H1 (cell line): ENCODE measurements around the gene FAM83G. TPM values are rescaled to one million over a fixed set of nuclear protein-coding genes. Genes with fewer than 3 reads are reported as not detected.

Experiments
- CTCF ChIA-PET: fragments of 300-600 bp; sonication (Branson Sonifier 250); formaldehyde crosslinking; loops from one replicate; lab custom pipeline; 2021; ENCODE audit not compliant: partially characterized antibody; lab: Charles Lee
- POLR2A ChIA-PET: fragments of 300-600 bp; sonication (Branson Sonifier 250); formaldehyde crosslinking; loops from one replicate; lab custom pipeline; 2021; ENCODE audit warnings: inconsistent platforms; ENCODE audit not compliant: partially characterized antibody; lab: Charles Lee
- DNase-seq, 2 experiments: peaks; one replicate each; pipeline versions ENCODE4 v3.0.0 to v3.0.0-alpha.2; 2010 to 2022; ENCODE audit warnings: low spot score in 2 of 2, low read depth in 1 of 2, mixed read lengths in 1 of 2
- FAIRE-seq: peaks from 2 replicates; lab custom pipeline; 2011; peaks lifted over from hg19 to GRCh38; lab: Jason Lieb, UNC
- H2AFZ ChIP-seq: 2 replicates; pipeline ENCODE4 v1.8.1; 2012; ENCODE audit warnings: low read length, inconsistent platforms
- H2AK5ac ChIP-seq: 2 replicates; pipeline ENCODE4 v1.6.1; 2013; ENCODE audit warnings: low read depth, low read length
- H2BK120ac ChIP-seq: replicated peaks from 2 replicates; pipeline ENCODE3; 2013; ENCODE audit warnings: low read depth, low read length, inconsistent platforms
- H2BK12ac ChIP-seq: 2 replicates; pipeline ENCODE4 v1.6.1; 2013; ENCODE audit warnings: low read depth, low read length
- H2BK15ac ChIP-seq: 2 replicates; pipeline ENCODE4 v1.6.1; 2013; ENCODE audit warnings: low read length
- H2BK20ac ChIP-seq: 2 replicates; pipeline ENCODE4 v1.6.1; 2013; ENCODE audit warnings: low read length
- H2BK5ac ChIP-seq: 2 replicates; pipeline ENCODE4 v1.6.1; 2013; ENCODE audit warnings: low read depth, low read length
- H3K14ac ChIP-seq: 2 replicates; pipeline ENCODE4 v1.6.1; 2013; ENCODE audit warnings: inconsistent platforms; ENCODE audit not compliant: insufficient read length
- H3K18ac ChIP-seq: 2 replicates; pipeline ENCODE4 v1.6.1; 2013; ENCODE audit warnings: low read length; ENCODE audit errors: extremely low read depth
- H3K23ac ChIP-seq: 2 replicates; pipeline ENCODE4 v1.6.1; 2013; ENCODE audit warnings: inconsistent platforms; ENCODE audit not compliant: insufficient read length
- H3K23me2 ChIP-seq: 2 replicates; pipeline ENCODE4 v1.6.1; 2013; ENCODE audit warnings: low read depth, low read length
- H3K27ac ChIP-seq: 2 replicates; pipeline ENCODE4 v1.6.1; 2011; ENCODE audit warnings: low read depth, low read length, inconsistent platforms
- H3K27me3 ChIP-seq, 4 experiments: replicated peaks in 1 of 4; 1 replicate in 1 of 4; 2 replicates in 3 of 4; pipeline versions ENCODE4 v1.6.1 to v1.8.1; 2011 to 2013; ENCODE audit warnings: low read length in 3 of 4, mild to moderate bottlenecking in 3 of 4, inconsistent platforms in 2 of 4, mixed read lengths in 2 of 4, moderate library complexity in 1 of 4; ENCODE audit not compliant: control insufficient read depth in 3 of 4, insufficient read depth in 3 of 4; ENCODE audit errors: extremely low read depth in 1 of 4
- H3K36me3 ChIP-seq, 4 experiments: 2 replicates each; pipeline versions ENCODE4 v1.6.1 to v1.8.1; 2011 to 2013; ENCODE audit warnings: mild to moderate bottlenecking in 4 of 4, low read length in 3 of 4, moderate library complexity in 2 of 4, control low read depth in 1 of 4, inconsistent platforms in 1 of 4; ENCODE audit not compliant: insufficient read depth in 4 of 4, control insufficient read depth in 2 of 4
- H3K4ac ChIP-seq: replicated peaks from 2 replicates; pipeline ENCODE3; 2013; ENCODE audit warnings: low read length, low read depth, mixed read lengths, inconsistent platforms; ENCODE audit not compliant: insufficient read length
- H3K4me1 ChIP-seq, 4 experiments: replicated peaks in 1 of 4; 1 replicate in 1 of 4; 2 replicates in 3 of 4; pipeline versions ENCODE4 v1.6.1 to v1.8.1; 2011 to 2013; ENCODE audit warnings: low read length in 3 of 4, inconsistent platforms in 2 of 4, mixed read lengths in 1 of 4; ENCODE audit not compliant: insufficient read depth in 4 of 4, control insufficient read depth in 3 of 4
- H3K4me2 ChIP-seq, 2 experiments: 2 replicates each; pipeline versions ENCODE4 v1.6.1 to v1.8.1; 2011 to 2013; ENCODE audit warnings: low read depth in 2 of 2, low read length in 2 of 2, control low read depth in 1 of 2, inconsistent platforms in 1 of 2, mild to moderate bottlenecking in 1 of 2; ENCODE audit not compliant: insufficient read depth in 1 of 2
- H3K4me3 ChIP-seq, 4 experiments: fragments of 200-600, 300-600 bp in 1 of 4; sonication (generic), shearing (Covaris generic), sonication (Bioruptor Twin) in 1 of 4; 2 replicates each; pipeline versions ENCODE4 v1.5.1 to v1.8.1; 2011 to 2016; ENCODE audit warnings: low read length in 4 of 4, low read depth in 3 of 4, control low read depth in 2 of 4, inconsistent platforms in 2 of 4, mild to moderate bottlenecking in 2 of 4, mixed read lengths in 1 of 4, moderate library complexity in 1 of 4; ENCODE audit not compliant: insufficient read depth in 2 of 4; ENCODE audit errors: extremely low read depth in 1 of 4
- H3K56ac ChIP-seq: replicated peaks from 2 replicates; pipeline ENCODE3; 2013; ENCODE audit warnings: low read depth, mild to moderate bottlenecking, mixed read lengths, low read length, inconsistent platforms; ENCODE audit not compliant: insufficient read length
- H3K79me1 ChIP-seq: 2 replicates; pipeline ENCODE4 v1.6.1; 2013; ENCODE audit warnings: low read depth, low read length, control low read depth
- H3K79me2 ChIP-seq, 2 experiments: 2 replicates each; pipeline versions ENCODE4 v1.6.1 to v1.8.1; 2012 to 2013; ENCODE audit warnings: low read length in 2 of 2, mild to moderate bottlenecking in 2 of 2, inconsistent platforms in 1 of 2; ENCODE audit not compliant: insufficient read depth in 2 of 2, control insufficient read depth in 1 of 2
- H3K9ac ChIP-seq, 4 experiments: replicated peaks in 1 of 4; 1 replicate in 1 of 4; 2 replicates in 3 of 4; pipeline versions ENCODE4 v1.6.1 to v1.8.1; 2011 to 2013; ENCODE audit warnings: low read depth in 3 of 4, low read length in 3 of 4, control low read depth in 2 of 4, mild to moderate bottlenecking in 2 of 4, moderate library complexity in 2 of 4, inconsistent platforms in 1 of 4; ENCODE audit errors: extremely low read depth in 1 of 4
- H3K9me3 ChIP-seq, 2 experiments: 2 replicates each; pipeline versions ENCODE4 v1.6.1 to v1.8.1; 2012 to 2013; ENCODE audit warnings: mild to moderate bottlenecking in 2 of 2, moderate library complexity in 2 of 2, control low read depth in 1 of 2, inconsistent platforms in 1 of 2, low read depth in 1 of 2, low read length in 1 of 2, mixed read lengths in 1 of 2; ENCODE audit not compliant: insufficient read depth in 2 of 2
- H4K20me1 ChIP-seq, 2 experiments: replicated peaks in 1 of 2; 2 replicates each; pipeline versions ENCODE3 to v1.8.1; 2011 to 2013; ENCODE audit warnings: inconsistent platforms in 2 of 2, low read length in 2 of 2, mild to moderate bottlenecking in 1 of 2; ENCODE audit not compliant: insufficient read depth in 2 of 2, control insufficient read depth in 1 of 2
- H4K5ac ChIP-seq: 2 replicates; pipeline ENCODE4 v1.6.1; 2013; ENCODE audit warnings: low read length, low read depth, mixed read lengths, inconsistent platforms; ENCODE audit not compliant: insufficient read length
- H4K8ac ChIP-seq: 2 replicates; pipeline ENCODE4 v1.8.0; 2013; ENCODE audit warnings: mild to moderate bottlenecking, moderate library complexity, low read length, inconsistent platforms; ENCODE audit not compliant: insufficient read depth; ENCODE audit errors: extremely low read depth
- H4K91ac ChIP-seq: replicated peaks from 2 replicates; pipeline ENCODE3; 2013; ENCODE audit warnings: low read length, mixed read lengths, inconsistent platforms; ENCODE audit not compliant: insufficient read length
- BACH1 ChIP-seq: IDR thresholded peaks from 2 replicates; pipeline ENCODE4 v1.6.1; 2012; ENCODE audit warnings: low read length, improper control_type of control experiment
- BRCA1 ChIP-seq: IDR thresholded peaks from 2 replicates; pipeline ENCODE4 v1.6.1; 2012; ENCODE audit warnings: low read depth, low read length, improper control_type of control experiment
- CBX8 ChIP-seq: fragments of 300-800, 300-1000 bp; sonication (generic); IDR thresholded peaks from 2 replicates; pipeline ENCODE4 v1.7.1; 2016; ENCODE audit warnings: low read depth, low read length, borderline replicate concordance
- CHD1 ChIP-seq: IDR thresholded peaks from 2 replicates; pipeline ENCODE4 v1.6.1; 2012; ENCODE audit warnings: low read depth, low read length, improper control_type of control experiment
- EGR1 ChIP-seq: IDR thresholded peaks from 2 replicates; pipeline ENCODE4 v1.6.1; 2011; ENCODE audit warnings: low read depth, low read length, borderline replicate concordance
- JUN ChIP-seq: IDR thresholded peaks from 2 replicates; pipeline ENCODE4 v1.6.1; 2011; ENCODE audit warnings: low read depth, mild to moderate bottlenecking, improper control_type of control experiment, low read length
- JUND ChIP-seq: IDR thresholded peaks from 2 replicates; pipeline ENCODE4 v1.6.1; 2011; ENCODE audit warnings: mild to moderate bottlenecking, improper control_type of control experiment, low read length
- KDM5A ChIP-seq: fragments of 200-600 bp; IDR thresholded peaks from 2 replicates; pipeline ENCODE4 v1.7.1; 2012; ENCODE audit warnings: mild to moderate bottlenecking, low read length, inconsistent platforms, mixed read lengths
- MAFK ChIP-seq: IDR thresholded peaks from 2 replicates; pipeline ENCODE4 v1.6.1; 2012; ENCODE audit warnings: low read depth, mild to moderate bottlenecking, improper control_type of control experiment, low read length
- POLR2A ChIP-seq, 2 experiments: IDR thresholded peaks; 1 replicate in 1 of 2; 2 replicates in 1 of 2; pipeline ENCODE4 v1.6.1; 2011; ENCODE audit warnings: low read depth in 2 of 2, low read length in 2 of 2, mild to moderate bottlenecking in 2 of 2; ENCODE audit errors: control extremely low read depth in 1 of 2
- RBBP5 ChIP-seq: IDR thresholded peaks from 2 replicates; pipeline ENCODE4 v1.7.1; 2012; ENCODE audit warnings: low read depth, mild to moderate bottlenecking, inconsistent platforms, low read length, moderate library complexity, borderline replicate concordance
- RXRA ChIP-seq: IDR thresholded peaks from 2 replicates; pipeline ENCODE4 v1.6.1; 2011; ENCODE audit warnings: low read depth, mild to moderate bottlenecking, low read length, moderate library complexity; ENCODE audit not compliant: insufficient read depth
- SP1 ChIP-seq: IDR thresholded peaks from 2 replicates; pipeline ENCODE4 v1.6.1; 2011; ENCODE audit warnings: low read depth, low read length
- SP4 ChIP-seq: IDR thresholded peaks from 2 replicates; pipeline ENCODE4 v1.6.1; 2012; ENCODE audit warnings: low read length, inconsistent platforms
- TAF7 ChIP-seq: optimal IDR thresholded peaks from 2 replicates; pipeline ENCODE3; 2011; ENCODE audit warnings: low read depth, mild to moderate bottlenecking, inconsistent platforms, low read length, moderate library complexity, borderline replicate concordance
- WGBS, 2 experiments: shearing (Covaris generic) in 1 of 2; methylation state at CpG; one replicate each; pipeline versions ENCODE4 v1.1.6 to v1.1.7; 2013 to 2015; ENCODE audit warnings: low lambda C conversion rate in 2 of 2, mixed read lengths in 2 of 2, inconsistent platforms in 1 of 2, low coverage in 1 of 2, missing lambda C conversion rate in 1 of 2; ENCODE audit not compliant: insufficient replicate concordance in 2 of 2, insufficient coverage in 1 of 2, insufficient read length in 1 of 2; ENCODE audit errors: extremely low coverage in 1 of 2, missing lambda C conversion rate in 1 of 2; 5-methylcytosine and 5-hydroxymethylcytosine counted together
- polyA plus RNA-seq, 7 experiments: library from polyadenylated mRNA; depleted of rRNA in 3 of 7; stranded (reverse) in 5 of 7; unstranded in 2 of 7; fragments of >200 nt in 5 of 7; fragments of 200-250 nt in 2 of 7; gene quantifications; 1 replicate in 5 of 7; 2 replicates in 1 of 7; 4 replicates in 1 of 7; pipeline versions ENCODE4 v1.2.1 to v1.2.3, GENCODE V29; 2011 to 2013; ENCODE audit warnings: missing spikeins in 2 of 7, mixed read lengths in 2 of 7
- total RNA-seq: library from RNA; stranded (reverse); fragmentation: NEBNext Ultra II Directional; extraction: Animal tissue kit (Norgen Biotek cat#: 25700); gene quantifications from 2 replicates; pipeline ENCODE4 v1.2.1, GENCODE V29; 2021

Gene FAM83G
- total and polyA plus RNA-seq, 2 of the 8 experiments (the other 6 are each of a cell fraction or from before 2014, with no cell fraction given) = 15.4 to 29.0 TPM

- Histone ChIP-seq H3K4me2 (no peak overlapping the region), H3K4me3 (no peak overlapping the region), H4K5ac (no peak overlapping the region), H3K36me3 (peaks cover 10 to 25% (median 21%) of the 10 kb centered on the region in 4 experiments), H3K9me3 (no peaks in the 10 kb centered on the region), H2BK20ac (no peak overlapping the region), H2BK12ac (no peak overlapping the region), H3K4ac (no peak overlapping the region), H3K27me3 (no peaks in the 10 kb centered on the region), H3K23me2 (no peaks in the 10 kb centered on the region), H3K79me2 (no peaks in the 10 kb centered on the region)
- CTCF ChIA-PET = interaction anchor here (1.1 to 4.9 kb wide), 3 partner anchors 13 to 26 kb away, joined by 3 to 30 read pairs (median 4); partner anchors contain the start of gene SLC5A10
- POLR2A ChIA-PET = interaction anchor here (0.5 to 1.2 kb wide), 2 partner anchors 9 to 16 kb away, joined by 3 to 4 read pairs; no protein-coding TSS in a partner anchor
- TF ChIP-seq CHD1 (no peak), EGR1 (no peak), RBBP5 (no peak), CBX8 (no peak), KDM5A (no peak), RXRA (no peak), BACH1 (no peak), JUND (no peak), SP4 (no peak), TAF7 (no peak), SP1 (no peak), POLR2A (IDR thresholded peaks at IDR 0.05; ENCODE audit: control extremely low read depth in 1 of 2, low read depth in 2 of 2, low read length in 2 of 2) (no peak), BRCA1 (no peak), MAFK (no peak), JUN (no peak)
- TF ChIP-seq, all 59 proteins: peak for 0
- H2BK5ac ChIP-seq = no peak overlapping the region
- H3K56ac ChIP-seq = no peak overlapping the region
- H4K8ac ChIP-seq = no peak overlapping the region
- no peak overlapping the region for H3K27ac ChIP-seq
- H3K79me1 ChIP-seq = peaks cover 7% of the 10 kb centered on the region; the same call in 1 of the 2 replicates
- no peak overlapping the region for H2BK120ac ChIP-seq
- no peak overlapping the region for H3K18ac ChIP-seq
- no peak for FAIRE-seq
- DNase-seq = no peak
- no peak overlapping the region for H2AFZ ChIP-seq
- WGBS, 2 experiments = 97% methylated on average over 13 of the region's 13 CpGs; no CpG with 5 or more reads in 1 of the 2 experiments
- H3K9ac ChIP-seq = no peak overlapping the region
- H2AK5ac ChIP-seq = no peak overlapping the region
- H2BK15ac ChIP-seq = no peak overlapping the region
- no peak overlapping the region for H3K14ac ChIP-seq
- peaks cover 0 to 4% (median 0%) of the 10 kb centered on the region in 4 experiments; a peak in 2 of 7 replicates for H3K4me1 ChIP-seq
- H4K91ac ChIP-seq = no peak overlapping the region
- peaks cover 6 to 18% of the 10 kb centered on the region in 2 experiments for H4K20me1 ChIP-seq
- H3K23ac ChIP-seq = no peak overlapping the region
Observed at GRCh38 chr17:18978050-18978449, 26.5 kb downstream of the FAM83G start.
